NB4 (cell line): ENCODE measurements around the gene PMPCA.

Source experiments
- CTCF ChIP-seq: IDR thresholded peaks from one replicate; pipeline ENCODE4 v1.5.1; 2012; ENCODE audit warnings: low read depth, low read length
- MAX ChIP-seq: IDR thresholded peaks from 2 replicates; pipeline ENCODE4 v1.6.1; 2011; ENCODE audit warnings: low read depth, low read length
- MYC ChIP-seq: IDR thresholded peaks from 2 replicates; pipeline ENCODE4 v1.6.1; 2011; ENCODE audit warnings: low read depth, low read length
- POLR2A ChIP-seq: IDR thresholded peaks from 2 replicates; pipeline ENCODE4 v1.6.1; 2011; ENCODE audit warnings: mild to moderate bottlenecking; ENCODE audit not compliant: insufficient read length; ENCODE audit errors: extremely low read depth

- TF ChIP-seq CTCF (peak; percentile 64), POLR2A (peak; percentile 65), MAX (0 out of 2 replicates have a peak, but pooled peaks have one; percentile 35), MYC (peak; percentile 78)
Observed at GRCh38 chr9:136400038-136400834, 10.2 kb upstream of the PMPCA start, which contains the start of gene SNAPC4.
